ENCODE results near the gene TMCO4.
"Not testable (repeated sequence)": the region's sequence is repeated elsewhere in the genome, so short reads cannot be mapped to it uniquely, and the experiment has no call there.

Gene TMCO4

DNA sequence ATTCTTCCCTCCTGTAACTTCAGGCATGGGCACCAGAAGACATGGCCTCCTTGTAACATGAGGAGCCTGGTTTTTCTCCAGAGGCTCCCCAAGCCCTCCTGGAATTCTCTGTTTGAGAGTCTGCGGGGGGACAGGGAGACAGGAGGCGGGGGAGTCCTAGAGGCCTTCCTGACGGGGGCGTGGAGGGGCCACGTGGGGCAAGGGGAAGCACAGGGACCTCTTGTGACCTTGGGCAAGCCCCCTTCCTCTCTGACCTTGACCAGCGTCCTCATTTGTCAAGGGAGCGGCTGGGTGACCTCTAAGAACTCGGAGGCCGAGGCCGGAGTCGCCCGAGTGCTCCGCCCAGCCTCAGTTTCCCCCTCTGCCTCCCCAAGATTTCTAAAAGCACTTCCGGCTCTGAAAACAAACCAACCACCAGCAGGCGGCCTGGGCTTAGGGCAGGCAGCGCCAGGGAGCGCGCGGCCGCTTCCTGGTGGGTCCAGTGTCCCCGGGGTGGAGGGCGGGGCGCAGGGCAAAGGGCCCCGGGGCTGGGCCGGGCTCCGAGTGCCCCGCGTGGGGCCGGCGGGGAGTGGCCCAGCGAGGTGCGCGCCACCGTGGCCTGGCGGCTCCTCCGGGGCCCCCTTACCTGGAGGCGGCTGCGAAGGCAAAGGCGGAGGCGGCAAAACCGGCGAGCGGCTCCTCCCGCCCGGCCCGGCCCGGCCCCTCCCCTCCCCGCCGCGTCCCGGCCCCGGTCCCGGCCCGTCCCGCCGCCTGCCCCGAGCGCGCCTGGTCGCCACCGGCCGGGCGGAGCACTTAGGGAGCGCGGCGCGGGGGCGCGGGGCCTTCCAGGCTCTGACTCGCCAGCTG, at the start of gene TMCO4:
TSS of gene TMCO4 (minus strand) at position 687 of the 846 bp plus-strand sequence. CDS start 19,158 bp downstream, outside the sequence.
- no peak for DNase-seq (ENCODE audit: low spot score)

DNA sequence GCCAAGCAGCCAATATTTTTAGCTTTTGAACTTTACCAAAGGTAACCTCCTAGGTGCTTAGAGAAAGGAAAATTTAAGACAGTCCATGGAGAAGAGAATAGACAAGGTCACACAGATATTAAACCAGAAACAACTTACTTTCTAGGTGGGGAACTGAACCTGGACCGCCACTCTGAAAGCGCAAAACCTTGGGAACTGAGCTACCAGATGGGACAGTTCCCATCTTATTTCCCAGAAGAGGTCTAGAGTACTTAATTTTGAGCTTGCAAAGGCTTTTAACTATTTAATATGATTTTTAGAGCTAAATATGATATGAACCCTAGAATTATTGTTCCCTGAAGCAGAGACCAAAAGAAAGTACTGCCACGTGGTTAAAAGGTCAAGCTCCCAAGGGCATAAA, 49.6 kb upstream of the TMCO4 start:
- not testable (repeated sequence) for DNase-seq (ENCODE audit: low spot score)

DNA sequence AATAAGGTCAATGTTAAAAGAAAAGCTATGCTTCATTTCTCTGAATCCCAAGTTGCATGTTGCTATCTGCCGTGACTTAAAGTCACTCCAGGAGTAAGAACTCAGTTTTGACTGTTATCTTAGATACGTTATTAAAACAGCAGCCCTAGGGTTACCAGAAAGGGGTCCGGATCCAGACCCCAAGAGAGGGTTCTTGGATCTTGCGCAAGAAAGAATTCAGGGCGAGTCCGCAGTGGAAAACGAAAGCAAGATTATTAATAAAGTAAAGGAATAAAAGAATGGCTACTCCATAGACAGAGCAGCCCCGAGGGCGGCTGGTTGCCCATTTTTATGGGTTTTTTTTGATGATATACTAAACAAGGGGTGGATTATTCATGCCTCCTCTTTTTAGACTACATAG, 47.6 kb upstream of the TMCO4 start:
- DNase-seq (ENCODE audit: low spot score): not testable (repeated sequence)

DNA sequence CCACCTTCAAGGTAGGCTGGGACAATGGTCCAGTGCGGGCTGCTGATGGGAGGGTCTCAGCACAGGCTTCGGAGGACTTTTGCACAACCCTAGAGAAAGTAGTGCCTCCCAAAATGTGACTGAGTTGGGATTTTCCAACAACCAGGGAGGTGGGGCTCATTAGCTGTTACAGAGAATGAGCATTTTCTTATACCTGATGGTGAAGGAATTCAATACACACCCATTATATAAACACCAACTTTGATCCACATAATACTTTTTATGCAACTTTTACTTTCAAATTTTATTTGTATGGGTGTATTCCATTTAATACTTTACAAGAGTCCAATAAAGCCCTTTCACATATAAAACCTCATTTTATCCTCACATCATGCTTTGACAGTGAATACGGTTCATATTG, 46.6 kb upstream of the TMCO4 start:
- no peak for DNase-seq (ENCODE audit: low spot score)

DNA sequence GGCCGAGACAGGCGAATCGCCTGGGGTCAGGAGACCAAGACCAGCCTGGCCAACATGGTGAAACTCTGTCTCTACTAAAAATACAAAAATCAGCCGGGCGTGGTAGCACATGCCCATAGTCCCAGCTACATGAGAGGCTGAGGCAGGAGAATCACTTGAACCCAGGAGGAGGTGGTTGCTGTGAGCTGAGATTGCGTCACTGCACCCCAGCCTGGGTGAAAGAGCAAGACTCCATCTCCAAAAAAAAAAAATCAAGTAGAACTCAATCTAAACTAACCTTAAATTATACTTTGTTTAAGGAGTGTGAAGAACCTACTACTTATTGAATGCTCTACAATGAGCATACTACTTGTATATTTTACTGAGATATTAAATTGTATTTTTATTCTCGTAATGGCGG, 45.8 kb upstream of the TMCO4 start:
- DNase-seq (ENCODE audit: low spot score): no peak

DNA sequence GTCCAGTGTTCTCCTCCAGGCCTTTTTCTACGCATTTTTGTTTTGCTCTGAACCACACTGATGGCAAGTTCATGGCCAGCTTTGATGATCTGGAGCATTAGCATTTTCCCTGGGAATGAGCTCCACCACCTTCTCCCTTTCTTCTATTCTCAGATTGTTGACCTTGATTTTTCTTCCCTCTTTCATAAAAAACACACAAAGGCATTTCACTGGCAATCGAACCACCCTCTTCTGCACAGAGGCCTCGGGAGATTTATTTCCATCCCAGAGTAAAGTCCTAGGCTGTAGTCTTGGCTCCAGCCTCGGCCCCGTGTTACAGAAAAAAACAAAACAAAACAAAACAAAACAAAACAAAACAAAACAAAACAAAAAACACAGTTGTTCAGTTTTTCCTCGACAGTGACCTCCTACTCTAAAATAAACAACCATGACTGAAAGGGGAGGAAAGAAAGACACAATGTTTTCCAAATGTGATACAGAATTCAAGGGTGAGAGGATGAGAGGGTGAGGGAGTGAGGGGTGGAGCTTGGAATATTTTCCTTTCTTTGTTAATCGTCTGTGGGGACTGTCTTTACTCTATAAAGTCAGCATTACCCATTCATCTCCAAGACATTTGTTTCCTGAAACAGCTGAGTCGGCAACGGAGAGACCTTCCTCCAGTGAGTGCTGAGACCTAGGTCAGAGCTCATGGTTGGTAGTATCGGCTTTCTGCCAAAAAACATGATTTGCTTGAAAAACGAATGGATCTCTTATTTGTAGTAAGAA, 45.2 kb upstream of the TMCO4 start:
- no peak for DNase-seq (ENCODE audit: low spot score)

DNA sequence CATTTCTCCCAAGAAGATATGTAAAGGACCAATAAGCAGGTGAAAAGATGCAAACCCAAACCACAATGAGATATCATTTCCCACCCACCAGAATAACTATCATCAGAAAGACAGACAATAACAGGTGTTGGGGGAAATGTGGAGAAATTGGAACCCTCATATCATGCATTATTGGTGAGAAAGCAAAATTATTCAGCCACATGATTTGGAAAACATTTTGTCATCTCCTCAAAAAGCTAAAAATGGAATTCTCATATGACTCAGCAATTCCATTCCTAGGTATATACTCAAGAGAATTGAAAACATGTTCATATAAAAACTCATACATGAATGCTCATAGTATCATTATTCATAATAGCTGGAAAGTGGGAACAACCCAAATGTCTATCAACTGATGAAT, 40.5 kb upstream of the TMCO4 start:
- DNase-seq (ENCODE audit: low spot score): no peak

DNA sequence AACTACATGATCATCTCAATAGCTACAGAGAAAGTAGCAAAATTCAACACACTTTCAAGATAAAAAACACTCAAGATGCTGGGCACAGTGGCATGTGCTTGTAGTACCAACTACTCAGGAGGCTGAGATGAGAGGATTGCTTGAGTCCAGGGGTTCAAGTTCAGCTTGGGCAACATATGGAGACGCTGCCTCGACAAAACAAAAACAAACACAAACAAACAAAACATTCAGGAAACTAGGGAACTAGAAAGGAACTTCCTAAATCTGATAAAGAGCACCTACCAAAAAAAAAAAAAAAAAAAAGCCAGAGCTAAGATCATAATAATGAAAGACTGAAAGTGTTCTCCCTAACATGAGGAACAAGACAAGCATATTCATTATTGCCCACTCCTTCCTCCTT, 38.1 kb upstream of the TMCO4 start:
- no peak for DNase-seq (ENCODE audit: low spot score)

DNA sequence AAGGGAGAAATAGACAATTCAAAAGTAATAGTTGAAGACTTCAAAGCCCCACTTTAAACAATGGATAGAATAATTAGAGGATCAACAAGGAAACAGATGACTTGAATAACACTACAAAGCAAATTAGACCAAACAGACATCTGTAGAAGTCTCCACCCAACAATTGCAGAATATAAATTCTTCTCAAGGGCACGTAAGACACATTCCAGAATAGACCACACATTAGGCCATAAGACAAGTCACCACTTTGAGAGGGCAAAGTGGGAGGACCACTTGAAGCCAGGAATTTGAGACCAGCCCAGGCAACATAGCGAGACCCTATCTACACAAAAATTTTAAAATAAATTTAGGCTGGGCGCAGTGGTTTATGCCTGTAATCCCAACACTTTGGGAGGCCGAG, 35.9 kb upstream of the TMCO4 start:
- no peak for DNase-seq (ENCODE audit: low spot score)

DNA sequence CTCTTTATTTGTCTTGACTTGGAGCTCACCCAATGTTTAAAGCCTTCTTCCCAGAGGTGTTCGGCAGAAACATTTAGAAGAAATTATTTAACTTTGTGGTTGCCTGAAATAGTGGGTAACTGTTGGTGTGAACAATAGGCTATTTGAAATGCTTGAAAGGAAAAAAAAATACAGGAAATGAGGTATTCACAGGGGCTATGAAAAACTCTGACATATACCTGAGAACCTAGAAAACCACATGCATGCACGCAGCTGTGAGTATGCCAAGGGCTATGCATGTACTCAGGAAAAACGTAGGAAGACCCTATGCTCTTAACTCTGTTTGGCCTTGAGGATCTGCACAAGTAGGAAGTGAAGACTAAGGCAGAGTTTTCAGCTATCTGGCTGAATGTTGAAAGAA, 31.7 kb upstream of the TMCO4 start:
- no peak for DNase-seq (ENCODE audit: low spot score)

DNA sequence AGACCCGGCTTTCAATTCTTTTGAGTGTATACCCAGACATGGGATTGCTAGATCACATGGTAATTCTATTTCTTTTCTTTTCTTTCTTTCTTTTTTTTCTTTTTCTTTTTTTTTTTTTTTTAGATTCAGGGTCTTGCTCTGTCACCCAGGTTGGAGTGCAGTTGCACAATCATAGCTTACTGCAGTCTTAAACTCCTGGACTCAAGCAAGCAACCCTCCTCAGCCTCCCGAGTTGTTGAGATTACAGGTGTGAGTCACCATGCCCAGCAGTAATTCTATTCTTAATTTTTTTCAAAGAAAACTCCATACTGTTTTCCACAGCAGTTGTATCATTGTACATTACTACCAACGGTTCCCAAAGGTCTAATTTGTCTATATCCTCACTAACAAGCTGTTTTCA, 28.8 kb upstream of the TMCO4 start:
- DNase-seq (ENCODE audit: low spot score): no peak

DNA sequence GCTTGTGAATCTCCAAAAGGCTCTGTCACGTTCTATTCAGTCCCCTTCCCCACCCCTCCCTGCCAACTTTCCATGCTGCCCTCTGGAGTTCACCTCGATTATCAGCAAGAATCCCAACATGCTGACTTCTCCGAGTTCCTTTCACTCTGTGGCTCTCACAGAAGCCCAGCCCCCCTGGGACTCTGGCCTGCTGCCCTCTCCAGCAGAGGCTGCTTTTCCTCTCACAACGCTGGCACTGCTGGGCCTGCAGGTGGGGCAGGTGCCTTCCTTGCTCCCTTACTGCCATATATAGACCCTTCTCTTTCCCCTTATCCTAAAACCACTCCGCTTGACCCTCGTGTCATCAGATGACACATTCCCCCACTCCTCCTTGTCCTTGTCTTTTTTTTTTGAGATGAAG, 25.6 kb upstream of the TMCO4 start:
- DNase-seq (ENCODE audit: low spot score): no peak

DNA sequence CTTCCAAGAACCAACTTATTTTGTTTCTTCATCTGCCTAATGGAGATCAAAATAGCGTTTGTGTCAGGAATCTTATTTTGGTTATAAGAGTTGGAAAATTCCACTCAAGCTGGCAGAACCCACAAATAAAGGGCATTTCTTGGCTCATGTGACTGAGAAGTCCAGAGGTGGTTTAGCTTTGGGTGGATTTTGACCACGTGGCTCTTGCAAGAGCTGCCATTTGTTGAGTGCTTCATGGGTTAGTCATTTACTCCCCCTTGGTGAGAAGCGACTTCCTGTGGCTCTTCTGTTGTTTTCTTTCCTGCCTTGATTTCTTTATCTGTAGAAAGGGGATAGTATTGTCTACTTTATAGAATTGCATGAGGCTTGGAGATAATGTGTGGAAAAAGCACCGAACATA, 24.8 kb upstream of the TMCO4 start:
- no peak for DNase-seq (ENCODE audit: low spot score)

DNA sequence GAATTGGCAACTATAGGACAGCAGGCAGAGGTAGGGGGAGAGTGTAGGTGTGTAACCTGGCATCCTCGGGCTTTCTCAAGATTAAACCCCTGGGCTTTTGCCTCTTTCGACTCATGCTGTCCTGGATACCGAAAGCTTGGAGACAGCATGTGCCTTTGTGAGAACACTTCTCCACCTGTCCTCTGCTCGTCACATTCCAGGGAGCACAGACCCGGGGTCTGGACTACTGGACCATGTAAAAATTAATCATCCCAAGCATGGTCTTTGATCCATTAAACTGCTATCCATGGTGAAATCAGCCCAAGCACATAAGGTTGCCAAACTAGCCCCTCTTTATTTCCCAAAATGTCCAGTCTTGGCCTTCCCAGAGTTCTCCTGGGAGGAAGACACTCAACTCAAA, 24.3 kb upstream of the TMCO4 start:
- DNase-seq (ENCODE audit: low spot score): no peak

DNA sequence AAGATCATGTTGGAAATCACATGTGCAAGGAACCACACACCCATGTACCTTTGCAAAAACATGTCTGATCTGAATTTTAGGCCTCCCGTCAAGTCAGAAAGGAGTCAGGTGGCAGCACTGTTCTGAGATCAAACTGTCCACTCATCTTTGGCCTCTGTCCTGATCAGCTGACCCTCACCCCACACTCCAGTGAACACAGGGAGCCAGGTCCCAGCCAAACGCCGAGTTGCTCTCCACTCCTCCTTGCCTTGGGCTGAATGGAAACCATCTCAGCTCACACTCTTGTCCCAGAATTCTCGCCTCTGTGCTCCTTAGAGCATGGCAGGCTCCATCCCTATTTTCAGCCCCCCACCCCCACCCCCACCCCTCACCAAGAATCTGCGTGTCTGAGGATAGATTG, 20.0 kb upstream of the TMCO4 start:
- no peak for DNase-seq (ENCODE audit: low spot score)

DNA sequence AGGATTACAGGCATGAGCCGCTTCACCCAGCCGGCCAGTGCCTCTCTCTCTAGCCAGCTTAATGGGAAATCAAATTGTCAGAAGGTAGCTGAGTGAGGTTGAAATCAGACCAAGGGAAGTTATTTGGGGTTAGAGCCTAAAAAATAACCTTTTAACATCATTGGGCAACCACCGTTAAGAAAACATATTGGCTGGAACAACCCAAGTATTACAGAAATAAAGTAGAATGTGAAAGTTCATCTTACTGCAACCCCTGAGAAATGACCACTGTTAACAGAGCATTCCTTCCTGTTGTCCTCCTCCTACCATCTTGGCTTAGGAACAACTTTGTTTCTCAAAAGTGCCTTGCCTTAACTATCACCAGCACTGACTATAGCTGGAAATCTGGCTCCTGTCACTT, 18.6 kb upstream of the TMCO4 start:
- no peak for DNase-seq (ENCODE audit: low spot score)

DNA sequence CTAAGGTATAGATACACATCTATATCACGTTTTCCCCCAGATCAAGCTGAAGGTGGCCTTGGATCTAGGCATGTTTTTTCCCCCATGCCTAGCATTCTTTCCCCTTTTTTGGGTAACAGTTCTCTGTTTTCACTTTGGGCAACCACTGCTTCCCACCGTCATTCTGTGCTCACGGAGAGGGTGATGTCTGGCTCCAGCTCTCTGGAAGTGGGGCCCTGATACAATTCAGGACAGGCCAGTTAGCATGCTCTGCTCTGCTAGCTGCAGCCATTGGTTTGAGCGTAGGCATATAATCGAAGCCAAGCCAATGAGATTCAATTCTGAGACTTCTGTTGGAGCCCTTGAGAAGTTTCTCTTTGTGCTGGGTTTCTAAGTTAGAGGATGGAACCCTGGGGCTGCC, 17.4 kb upstream of the TMCO4 start:
- DNase-seq (ENCODE audit: low spot score): no peak

DNA sequence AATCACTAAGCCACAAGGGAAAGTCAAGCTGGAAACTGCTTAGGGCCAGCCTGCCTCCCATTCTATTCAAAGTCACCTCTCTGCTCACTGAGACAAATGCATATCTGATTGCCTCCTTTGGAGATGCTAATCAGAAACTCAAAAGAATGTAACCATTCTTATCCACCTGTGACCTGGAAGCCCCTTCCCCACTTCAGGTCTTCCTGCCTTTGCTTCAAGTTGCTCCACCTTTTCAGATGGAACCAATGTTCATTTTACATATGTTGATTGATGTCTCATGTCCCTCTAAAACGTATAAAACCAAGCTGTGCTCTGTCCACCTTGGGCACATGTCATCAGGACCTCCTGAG, 17.0 kb upstream of the TMCO4 start:
- not testable (repeated sequence) for DNase-seq (ENCODE audit: low spot score)

DNA sequence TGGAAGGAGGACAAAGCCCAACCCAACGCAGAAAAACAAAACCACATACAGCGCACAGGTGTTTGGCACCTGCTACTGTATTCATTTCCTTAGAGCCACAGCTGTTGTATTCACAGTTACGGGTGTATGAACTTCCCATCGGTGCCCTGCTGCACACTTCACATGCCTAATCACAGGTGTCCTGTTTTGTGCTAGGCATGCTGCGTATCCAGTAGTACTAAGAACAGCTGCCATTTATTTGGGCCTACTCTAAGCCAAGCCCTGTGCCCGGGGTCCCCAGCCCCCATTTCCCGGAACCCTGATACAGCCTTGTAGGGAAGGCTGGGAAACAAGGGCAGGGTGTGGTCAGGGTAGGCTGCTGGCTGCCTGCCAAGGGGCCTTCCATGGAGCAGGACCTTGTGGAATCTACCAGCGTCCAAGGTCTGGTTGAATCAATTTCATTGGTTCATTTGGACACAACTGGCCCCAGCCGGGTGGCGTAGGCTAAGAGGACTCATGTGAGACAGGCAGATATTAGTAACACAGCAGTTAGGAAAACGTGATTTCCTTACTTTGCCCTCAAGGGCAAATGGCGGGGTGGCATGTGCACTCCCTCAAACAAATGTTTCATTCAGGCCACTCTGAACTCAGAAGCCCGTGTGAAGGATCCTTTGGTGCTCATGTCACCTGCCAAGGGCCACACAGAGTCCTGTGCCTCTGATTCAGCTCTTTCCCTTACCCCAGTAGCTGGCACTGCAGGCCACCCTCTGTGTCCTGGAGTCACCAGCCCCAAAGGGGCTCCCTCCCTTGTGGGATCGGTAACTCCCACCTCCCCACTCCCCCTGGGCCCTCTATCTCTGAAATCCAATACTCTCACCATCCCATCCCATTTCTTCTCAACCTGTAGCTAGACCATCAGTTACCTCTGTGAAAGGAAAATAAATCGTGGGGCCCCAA, 16.4 kb upstream of the TMCO4 start:
- peak; percentile 69 for DNase-seq (ENCODE audit: low spot score)

DNA sequence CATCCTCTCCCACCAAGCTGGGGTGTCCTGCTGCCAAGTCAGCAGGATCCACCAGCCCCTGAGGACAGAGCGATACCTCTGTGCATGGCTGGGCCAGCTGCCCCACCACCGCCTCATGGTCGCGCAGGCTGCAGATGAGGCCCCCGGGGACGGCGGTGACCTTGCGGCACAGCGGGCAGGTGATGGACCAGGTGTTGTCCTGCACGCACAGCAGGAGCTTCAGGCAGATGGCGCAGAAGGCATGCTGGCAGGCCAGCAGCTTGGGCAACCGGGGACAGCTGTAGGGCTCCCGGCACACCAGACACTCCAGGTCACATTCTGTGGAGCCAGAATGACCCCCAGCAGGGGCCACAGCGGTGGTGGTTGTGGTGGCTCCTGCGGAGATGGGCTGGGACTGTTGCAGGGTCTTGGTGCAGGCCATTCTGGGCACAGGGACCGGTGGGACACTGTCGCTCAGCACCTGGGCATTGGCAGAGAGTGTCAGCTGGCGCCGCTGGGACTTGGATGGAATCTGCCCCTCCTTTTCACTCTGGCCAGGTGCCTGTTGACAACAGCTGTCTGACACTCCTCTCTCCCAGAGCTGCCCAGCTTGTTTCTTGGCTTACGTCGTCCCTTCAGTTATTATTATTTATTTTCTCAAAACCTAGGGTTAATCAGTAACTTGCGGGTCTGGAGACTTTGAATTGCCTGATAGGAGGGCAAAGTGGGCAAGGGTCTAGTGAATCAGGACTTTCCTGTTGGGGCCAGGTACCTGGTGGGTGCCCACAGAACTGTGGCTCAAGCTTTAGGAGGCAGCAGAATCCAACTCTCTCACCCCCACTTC, 15.2 kb upstream of the TMCO4 start, which contains the start of gene RNF186:
TSS of gene RNF186 (minus strand) at position 603 of the 823 bp plus-strand sequence. CDS start at position 421, 182 bp downstream.
- no peak for DNase-seq (ENCODE audit: low spot score)

DNA sequence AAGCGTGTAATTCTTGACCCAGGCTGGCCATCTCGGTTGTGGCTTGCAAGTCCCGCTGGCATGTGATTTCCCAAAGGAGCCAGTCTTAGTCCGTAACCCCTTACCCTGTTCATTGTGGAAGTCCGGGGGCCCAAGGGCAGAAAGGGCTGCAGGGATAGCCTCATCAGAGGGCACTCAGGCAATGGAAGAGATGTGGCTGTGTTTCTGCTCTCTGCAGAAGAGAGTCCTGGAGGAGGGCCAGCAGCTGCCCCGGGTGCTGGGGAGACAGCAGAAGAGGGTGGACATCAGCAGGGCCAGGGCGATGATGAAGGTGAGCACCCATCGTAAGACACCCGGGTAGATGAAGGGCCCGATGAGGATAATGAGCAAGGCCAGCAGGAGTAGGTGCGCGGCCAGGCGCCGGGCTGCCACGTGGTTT, 14.5 kb upstream of the TMCO4 start:
- no peak for DNase-seq (ENCODE audit: low spot score)

DNA sequence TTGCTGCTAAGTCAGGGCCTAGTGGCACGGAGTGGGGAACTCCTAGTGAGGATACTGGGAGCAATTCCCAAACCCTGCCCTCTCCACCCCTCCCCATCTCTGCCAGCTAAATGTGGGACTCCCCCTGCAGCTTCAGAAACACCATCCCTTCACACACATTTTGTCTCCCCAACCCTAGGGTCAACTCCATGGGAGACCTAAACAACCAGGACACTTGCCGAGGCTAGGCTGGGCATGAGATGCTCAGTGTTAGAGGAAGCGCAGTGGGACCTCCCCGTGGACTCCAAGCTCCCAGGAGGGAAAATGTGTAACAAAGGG, 13.9 kb upstream of the TMCO4 start:
- DNase-seq (ENCODE audit: low spot score): no peak

All from COLO829 (cell line).